ENCODE measurements around the gene PHAX. TPM values are rescaled to one million over a fixed set of nuclear protein-coding genes. Genes with fewer than 3 reads are reported as not detected.
"Not testable (repeated sequence)": the region's sequence is repeated elsewhere in the genome, so short reads cannot be mapped to it uniquely, and the experiment has no call there.

PHAX gene
- total RNA-seq, 6 donors from 2014 or later: 22.7 to 66.6 (median 30.8) TPM

GRCh38 chr5:126659805-126660482 is 59.2 kb downstream of the PHAX start:
- H3K27ac ChIP-seq: no peak overlapping the region
- WGBS, 2 donors: 83 to 95% methylated on average over 2 of the region's 2 CpGs
- TF ChIP-seq CTCF (IDR thresholded peaks at IDR 0.05) (no peak), POLR2AphosphoS5 (IDR thresholded peaks at IDR 0.05) (no peak), POLR2A (IDR thresholded peaks at IDR 0.05) (no peak), EP300 (IDR thresholded peaks at IDR 0.05) (no peak)
- no peak for ATAC-seq (ENCODE audit: low FRiP score in 2 of 2)
- H3K4me1 ChIP-seq: no peaks in the 10 kb centered on the region
- no peak overlapping the region for H3K4me3 ChIP-seq
- no peaks in the 10 kb centered on the region for H3K27me3 ChIP-seq
- no peaks in the 10 kb centered on the region for H3K36me3 ChIP-seq
- DNase-seq: no peak
- H3K9me3 ChIP-seq: no peaks in the 10 kb centered on the region

GRCh38 chr5:126664586-126664985 is 63.8 kb downstream of the PHAX start:
- Histone ChIP-seq H3K36me3 (no peaks in the 10 kb centered on the region), H3K27me3 (no peaks in the 10 kb centered on the region), H3K27ac (no peak overlapping the region), H3K4me1 (no peaks in the 10 kb centered on the region), H3K9me3 (peaks cover 0 to under 1% (median 0%) of the 10 kb centered on the region in 4 donors), H3K4me3 (no peak overlapping the region)
- TF ChIP-seq CTCF (IDR thresholded peaks at IDR 0.05) (no peak), POLR2A (IDR thresholded peaks at IDR 0.05) (no peak), POLR2AphosphoS5 (IDR thresholded peaks at IDR 0.05) (no peak), EP300 (IDR thresholded peaks at IDR 0.05) (no peak)
- DNase-seq: no peak
- ATAC-seq (ENCODE audit: low FRiP score in 2 of 2): no peak
- WGBS, 2 donors: 79 to 85% methylated on average over 2 of the region's 2 CpGs

- 88 to 100% methylated on average over 1 of the region's 1 CpG for WGBS, 2 donors
- not testable (repeated sequence) for H3K36me3 ChIP-seq; DNase-seq; H3K9me3 ChIP-seq; H3K4me1 ChIP-seq; H3K27me3 ChIP-seq; ATAC-seq (ENCODE audit: low FRiP score in 2 of 2); H3K4me3 ChIP-seq; H3K27ac ChIP-seq
Observed at GRCh38 chr5:126670109-126670508, 69.4 kb downstream of the PHAX start.

- 64 to 70% methylated on average over 3 of the region's 3 CpGs for WGBS, 2 donors
Observed at GRCh38 chr5:126671681-126672080, 70.9 kb downstream of the PHAX start.

GRCh38 chr5:126673477-126673876 is 72.7 kb downstream of the PHAX start:
- Histone ChIP-seq H3K27me3 (no peaks in the 10 kb centered on the region), H3K4me1 (peaks cover 0 to 7% (median 0%) of the 10 kb centered on the region in 4 donors), H3K27ac (no peak overlapping the region), H3K4me3 (no peak overlapping the region), H3K9me3 (peaks cover 0 to 6% (median 3%) of the 10 kb centered on the region in 4 donors), H3K36me3 (no peaks in the 10 kb centered on the region)
- TF ChIP-seq POLR2A (IDR thresholded peaks at IDR 0.05) (no peak), CTCF (IDR thresholded peaks at IDR 0.05) (no peak), POLR2AphosphoS5 (IDR thresholded peaks at IDR 0.05) (no peak), EP300 (IDR thresholded peaks at IDR 0.05) (no peak)
- no peak for ATAC-seq (ENCODE audit: low FRiP score in 2 of 2)
- WGBS, 2 donors: 87 to 88% methylated on average over 10 of the region's 11 CpGs
- DNase-seq: no peak

More at GRCh38 chr5:126671681-126672080, 70.9 kb downstream of the PHAX start:
- H3K36me3 ChIP-seq; H3K27me3 ChIP-seq; H3K27ac ChIP-seq; H3K4me1 ChIP-seq; ATAC-seq (ENCODE audit: low FRiP score in 2 of 2); H3K9me3 ChIP-seq; H3K4me3 ChIP-seq: not testable (repeated sequence)
- DNase-seq: peak in 1 of 2 donors; percentile 64

GRCh38 chr5:126674145-126674544 is 73.4 kb downstream of the PHAX start:
- H3K9me3 ChIP-seq: peaks cover 0 to 6% (median 3%) of the 10 kb centered on the region in 4 donors
- peaks cover 0 to 7% (median 0%) of the 10 kb centered on the region in 4 donors for H3K4me1 ChIP-seq
- no peak overlapping the region for H3K27ac ChIP-seq
- DNase-seq (no peak), ATAC-seq (ENCODE audit: low FRiP score in 2 of 2) (no peak)
- 71 to 85% methylated on average over 7 of the region's 7 CpGs for WGBS, 2 donors
- H3K4me3 ChIP-seq: no peak overlapping the region
- TF ChIP-seq EP300 (IDR thresholded peaks at IDR 0.05) (no peak), CTCF (IDR thresholded peaks at IDR 0.05) (no peak), POLR2A (IDR thresholded peaks at IDR 0.05) (no peak), POLR2AphosphoS5 (IDR thresholded peaks at IDR 0.05) (no peak)
- H3K36me3 ChIP-seq: no peaks in the 10 kb centered on the region
- H3K27me3 ChIP-seq: no peaks in the 10 kb centered on the region
